ENCODE data around the gene ACSL4.

- TF ChIP-seq POLR2A (IDR thresholded peaks at IDR 0.05) (peak; percentile 24), CTCF (IDR thresholded peaks at IDR 0.05) (no peak)
Measured at GRCh38 chrX:109732807-109733612, at the start of gene ACSL4.

All from breast epithelium (tissue), 3 donors.